K562 (cell line): ENCODE measurements around the gene LRRC10B. TPM values are rescaled to one million over a fixed set of nuclear protein-coding genes. Genes with fewer than 3 reads are reported as not detected.

Source experiments
- ATAC-seq: fragments of 200-7000 bp; cut with Tn5 transposase; 3 replicates; pipeline ENCODE4 v1.9.1; 2020; ENCODE audit warnings: moderate library complexity
- BruUV-seq: library from RNA; stranded (reverse); fragments of 400-500 nt; replicated peaks from 2 replicates; lab custom pipeline; 2021; lab: Mats Ljungman, UMichigan
- CTCF ChIA-PET: fragments of 300-600 bp; formaldehyde crosslinking; extraction: SDS; loops from one replicate; lab custom pipeline; 2021; ENCODE audit warnings: low intra/inter-chr PET ratio; lab: Yijun Ruan, JAX
- POLR2A ChIA-PET: fragments of 300-600, 350-650 bp; sonication (Branson Sonifier 250); formaldehyde crosslinking; extraction: SDS; loops from one replicate; lab custom pipeline; 2021; ENCODE audit warnings: antibody characterized with exemption, inconsistent platforms; lab: Yijun Ruan, JAX
- DNase-seq, 4 experiments: peaks; one replicate each; pipeline versions ENCODE4 v3.0.0 to v3.0.0-alpha.2; 2011 to 2018; ENCODE audit warnings: low spot score in 3 of 4, mixed read lengths in 3 of 4; ENCODE audit errors: extremely low read depth in 1 of 4
- FAIRE-seq: peaks from 2 replicates; lab custom pipeline; 2011; peaks lifted over from hg19 to GRCh38; lab: Jason Lieb, UNC
- H2AFZ ChIP-seq: 2 replicates; pipeline ENCODE4 v1.6.0; 2011; ENCODE audit warnings: low read depth, low read length, control low read depth, inconsistent platforms
- H3K27ac ChIP-seq: fragments of 200-600 bp; 3 replicates; pipeline ENCODE4 v1.8.0; 2011; ENCODE audit warnings: low read depth, mild to moderate bottlenecking, control low read depth, inconsistent platforms, low read length, moderate library complexity, mixed read lengths; ENCODE audit errors: extremely low read depth
- H3K27me3 ChIP-seq, 2 experiments: fragments of 300-600 bp in 1 of 2; 2 replicates in 1 of 2; 3 replicates in 1 of 2; pipeline versions ENCODE4 v1.6.0 to v1.8.0; 2011; ENCODE audit warnings: inconsistent platforms in 2 of 2, low read length in 2 of 2, mild to moderate bottlenecking in 1 of 2, mixed read lengths in 1 of 2, moderate library complexity in 1 of 2; ENCODE audit not compliant: control insufficient read depth in 2 of 2, insufficient read depth in 2 of 2
- H3K36me3 ChIP-seq: fragments of 300-600 bp; 3 replicates; pipeline ENCODE4 v1.8.0; 2011; ENCODE audit warnings: mild to moderate bottlenecking, low read length, inconsistent platforms; ENCODE audit not compliant: control insufficient read depth, insufficient read depth
- H3K4me1 ChIP-seq, 2 experiments: fragments of 200-600 bp in 1 of 2; replicated peaks in 1 of 2; 2 replicates in 1 of 2; 3 replicates in 1 of 2; pipeline versions ENCODE4 v1.5.1 to v1.8.0; 2011; ENCODE audit warnings: inconsistent platforms in 2 of 2, low read length in 2 of 2, mild to moderate bottlenecking in 1 of 2, mixed read lengths in 1 of 2, moderate library complexity in 1 of 2; ENCODE audit not compliant: control insufficient read depth in 2 of 2, insufficient read depth in 2 of 2
- H3K4me2 ChIP-seq: 2 replicates; pipeline ENCODE4 v1.6.1; 2011; ENCODE audit warnings: low read length, control low read depth, inconsistent platforms, mixed read lengths; ENCODE audit not compliant: insufficient read depth
- H3K4me3 ChIP-seq: fragments of 200-600 bp; sonication (generic), shearing (Covaris generic); 2 replicates; pipeline ENCODE4 v1.5.1; 2016; ENCODE audit warnings: control low read depth, inconsistent platforms
- H3K79me2 ChIP-seq: fragments of 200-600 bp; 3 replicates; pipeline ENCODE4 v1.8.0; 2011; ENCODE audit warnings: low read length, inconsistent platforms; ENCODE audit not compliant: control insufficient read depth, insufficient read depth
- H3K9ac ChIP-seq, 2 experiments: 2 replicates each; pipeline versions ENCODE4 v1.6.0 to v1.6.1; 2011; ENCODE audit warnings: low read depth in 2 of 2, low read length in 2 of 2, control low read depth in 1 of 2, inconsistent platforms in 1 of 2, mild to moderate bottlenecking in 1 of 2, mixed read lengths in 1 of 2; ENCODE audit not compliant: insufficient read depth in 1 of 2
- H3K9me1 ChIP-seq: one replicate; pipeline ENCODE4 v1.6.0; 2011; ENCODE audit warnings: inconsistent platforms, mild to moderate bottlenecking, low read length, moderate library complexity; ENCODE audit not compliant: control insufficient read depth, insufficient read depth
- H3K9me3 ChIP-seq: replicated peaks from 2 replicates; pipeline ENCODE4 v1.5.1; 2011; ENCODE audit warnings: low read depth, low read length, inconsistent platforms; ENCODE audit not compliant: control insufficient read depth, insufficient read depth
- H4K20me1 ChIP-seq: replicated peaks from 2 replicates; pipeline ENCODE4 v1.6.1; 2011; ENCODE audit warnings: low read length, inconsistent platforms, mixed read lengths; ENCODE audit not compliant: control insufficient read depth, insufficient read depth
- ATF2 ChIP-seq: sonication (generic); formaldehyde crosslinking; IDR thresholded peaks from 2 replicates; pipeline ENCODE4 v1.8.1; 2022; ENCODE audit warnings: missing genetic modification reagents
- BMI1 ChIP-seq: fragments of 150-350 bp; IDR thresholded peaks from 2 replicates; pipeline ENCODE4 v1.6.1; 2014; ENCODE audit warnings: low read length
- CBX8 ChIP-seq: fragments of 200-600 bp; sonication (generic); IDR thresholded peaks from 2 replicates; pipeline ENCODE4 v1.6.1; 2012; ENCODE audit warnings: borderline replicate concordance, mixed run types, low read depth, mild to moderate bottlenecking, moderate library complexity, mixed read lengths, low read length, control low read depth, inconsistent platforms; ENCODE audit not compliant: poor library complexity, severe bottlenecking; ENCODE audit errors: extremely low read depth
- FUS ChIP-seq: fragments of 200-400 bp; formaldehyde crosslinking; optimal IDR thresholded peaks from 2 replicates; pipeline ENCODE3; 2017; ENCODE audit warnings: low read depth, low read length
- KLF16 ChIP-seq: IDR thresholded peaks from 2 replicates; pipeline ENCODE4 v1.6.1; 2016; ENCODE audit warnings: antibody characterized with exemption
- MYC ChIP-seq, 2 experiments: fragments of 250-450 bp in 1 of 2; sonication (Bioruptor Pico) in 1 of 2; IDR thresholded peaks; 2 replicates each; pipeline versions ENCODE4 v1.5.1 to v1.6.1; 2012 to 2021; ENCODE audit warnings: low read depth in 2 of 2, borderline replicate concordance in 1 of 2, improper control_type of control experiment in 1 of 2, low read length in 1 of 2, mild to moderate bottlenecking in 1 of 2, moderate library complexity in 1 of 2
- SETDB1 ChIP-seq: IDR thresholded peaks from one replicate; pipeline ENCODE4 v1.6.1; 2012; ENCODE audit warnings: low read length, control low read depth, inconsistent platforms
- SRSF1 ChIP-seq: fragments of 200-400 bp; formaldehyde crosslinking; IDR thresholded peaks from 2 replicates; pipeline ENCODE4 v1.6.1; 2017; ENCODE audit warnings: mild to moderate bottlenecking, low read depth, low read length, moderate library complexity
- TEAD4 ChIP-seq, 2 experiments: sonication (generic) in 1 of 2; formaldehyde crosslinking in 1 of 2; IDR thresholded peaks; 2 replicates each; pipeline versions ENCODE4 v1.6.1 to v1.8.0; 2012 to 2022; ENCODE audit warnings: borderline replicate concordance in 1 of 2, inconsistent platforms in 1 of 2, low read length in 1 of 2, mild to moderate bottlenecking in 1 of 2, missing genetic modification reagents in 1 of 2
- USF1 ChIP-seq: sonication (generic); formaldehyde crosslinking; IDR thresholded peaks from 2 replicates; pipeline ENCODE4 v1.9.0; 2022; ENCODE audit warnings: mild to moderate bottlenecking, missing genetic modification reagents
- VEZF1 ChIP-seq: fragments of 200-800 bp; sonication (Bioruptor generic); IDR thresholded peaks from 2 replicates; pipeline ENCODE4 v1.6.1; 2017; ENCODE audit warnings: missing genetic modification characterization, missing compliant biosample characterization
- ZC3H11A ChIP-seq: IDR thresholded peaks from 2 replicates; pipeline ENCODE4 v1.6.1; 2012; ENCODE audit warnings: low read depth, low read length, improper control_type of control experiment
- ZNF408 ChIP-seq: fragments of 250-450 bp; sonication (Bioruptor Pico); IDR thresholded peaks from 2 replicates; pipeline ENCODE4 v1.4.0; 2020; ENCODE audit warnings: low read depth, mild to moderate bottlenecking, moderate library complexity
- WGBS: fragments of 100-300 bp; shearing (Covaris generic); methylation state at CpG from one replicate; pipeline ENCODE4 v1.1.6; 2016; ENCODE audit warnings: low coverage, mixed read lengths; ENCODE audit not compliant: insufficient coverage; ENCODE audit errors: missing lambda C conversion rate; 5-methylcytosine and 5-hydroxymethylcytosine counted together
- in situ Hi-C: fragments of 300-500 bp; cut with MboI; formaldehyde crosslinking; loops from 4 replicates; pipeline ENCODE4 v1.15.0; 2018; ENCODE audit warnings: inconsistent platforms, mixed read lengths
- intact Hi-C: fragments of 100-400 bp; cut with micrococcal nuclease; formaldehyde crosslinking; loops from 2 replicates; pipeline ENCODE4 v1.14.2; 2022
- polyA plus RNA-seq, 8 experiments: library from polyadenylated mRNA; depleted of rRNA in 4 of 8; stranded (reverse) in 5 of 8; unstranded in 3 of 8; fragments of >200 nt; fragmentation: Nextera tagmentation in 2 of 8; fragmentation: Illumina TruSeq in 1 of 8; extraction: Ambion mirVana in 2 of 8; extraction: Trizol in 1 of 8; gene quantifications; 2 replicates each; pipeline versions ENCODE4 v1.2.1 to v1.2.3, GENCODE V29; 2011 to 2014; ENCODE audit warnings: inconsistent platforms in 1 of 8, missing spikeins in 1 of 8
- total RNA-seq, 7 experiments: library from RNA; depleted of rRNA in 6 of 7; stranded (reverse); fragments of >200 nt in 6 of 7; fragmentation: Illumina TruSeq in 2 of 7; extraction: Trizol in 2 of 7; gene quantifications; 2 replicates each; pipeline versions ENCODE4 v1.2.1 to v1.2.3, GENCODE V29; 2011 to 2021; ENCODE audit warnings: low replicate concordance in 1 of 7

The LRRC10B gene
- total and polyA plus RNA-seq, 9 of the 15 experiments (the other 6 are each of a cell fraction or from before 2014, with no cell fraction given): 0.11 TPM; not detected in 8

- TF ChIP-seq ZC3H11A (no peak), KLF16 (peak; percentile 63), MYC (IDR thresholded peaks at IDR 0.05; ENCODE audit: low read depth, low read length) (peak; percentile 32; the same call in 1 of the 2 replicates), MYC (CRISPR knock-in tag; IDR thresholded peaks at IDR 0.05; ENCODE audit: borderline replicate concordance, low read depth) (no peak), VEZF1 (no peak), SRSF1 (no peak)
Observed at GRCh38 chr11:61532134-61533038, 23.8 kb downstream of the LRRC10B start (continued).

- ChIA-PET POLR2A (interaction anchor here (0.7 to 1.2 kb wide), 2 partner anchors 59 to 64 kb away, joined by 3 read pairs; no protein-coding TSS in a partner anchor), CTCF (no interaction called here)
- DNase-seq: no peak
- intact Hi-C loops (no loop called here), in situ Hi-C loops (no loop called here)
- no peak for FAIRE-seq
- Histone ChIP-seq H4K20me1 (no peaks in the 10 kb centered on the region; the same call in none of the 2 replicates), H3K4me3 (no peak overlapping the region), H3K9me3 (no peaks in the 10 kb centered on the region), H3K36me3 (no peaks in the 10 kb centered on the region), H3K27me3 (peaks cover 26 to 66% of the 10 kb centered on the region in 2 experiments; a peak in 4 of 5 replicates), H3K79me2 (no peaks in the 10 kb centered on the region), H3K27ac (no peak overlapping the region), H2AFZ (no peak overlapping the region), H3K9ac (no peak overlapping the region), H3K9me1 (no peaks in the 10 kb centered on the region), H3K4me1 (peaks cover 0 to 20% of the 10 kb centered on the region in 2 experiments; a peak in 2 of 5 replicates), H3K4me2 (no peak overlapping the region)
- 2% methylated on average over 16 of the region's 16 CpGs for WGBS
- BruUV-seq: no TSS peak
- ATAC-seq: no peak
- TF ChIP-seq BMI1 (no peak), ZNF408 (no peak), USF1 (CRISPR knock-in tag) (no peak), SETDB1 (no peak), ATF2 (CRISPR knock-in tag) (no peak), TEAD4 (IDR thresholded peaks at IDR 0.05; ENCODE audit: low read length) (no peak), TEAD4 (CRISPR knock-in tag; IDR thresholded peaks at IDR 0.05; ENCODE audit: borderline replicate concordance) (no peak), CBX8 (no peak), FUS (no peak)
Observed at GRCh38 chr11:61533039-61533375, 24.5 kb downstream of the LRRC10B start.
